SK-N-SH treated with all-trans-retinoic acid at 6 μM for 48 hours (cell line): ENCODE measurements around the gene SRSF8.
A peak's percentile ranks its signal among the peaks of the same experiment; 100 is the strongest.

ENCODE experiments used
- ATAC-seq: fragments of 200-7000 bp; cut with Tn5 transposase; 3 replicates; pipeline ENCODE4 v1.9.1; 2020; ENCODE audit warnings: mild to moderate bottlenecking, moderate library complexity
- ARNTL ChIP-seq: fragments of 450-650 bp; formaldehyde crosslinking; IDR thresholded peaks from 2 replicates; pipeline ENCODE4 v1.5.0; 2020; ENCODE audit warnings: low read depth, mild to moderate bottlenecking, moderate library complexity, borderline replicate concordance
- BACH2 ChIP-seq: fragments of 250-450 bp; sonication (Bioruptor Pico); IDR thresholded peaks from 2 replicates; pipeline ENCODE4 v1.9.0; 2021; ENCODE audit warnings: mild to moderate bottlenecking, borderline replicate concordance
- CREB5 ChIP-seq: fragments of 250-450 bp; sonication (Bioruptor Pico); IDR thresholded peaks from 2 replicates; pipeline ENCODE4 v1.5.1; 2020; ENCODE audit warnings: low read depth, mild to moderate bottlenecking, moderate library complexity
- CSDC2 ChIP-seq: fragments of 250-450 bp; sonication (Bioruptor Pico); IDR thresholded peaks from 2 replicates; pipeline ENCODE4 v1.5.0; 2020; ENCODE audit warnings: mild to moderate bottlenecking, moderate library complexity
- CSRNP3 ChIP-seq: fragments of 250-450 bp; sonication (Bioruptor Pico); IDR thresholded peaks from 2 replicates; pipeline ENCODE4 v1.5.1; 2021; ENCODE audit warnings: mild to moderate bottlenecking, moderate library complexity
- ESRRG ChIP-seq: fragments of 250-450 bp; sonication (Bioruptor Pico); IDR thresholded peaks from 2 replicates; pipeline ENCODE4 v1.6.1; 2021; ENCODE audit warnings: mild to moderate bottlenecking
- GLIS3 ChIP-seq: fragments of 250-450 bp; sonication (Bioruptor Pico); IDR thresholded peaks from 2 replicates; pipeline ENCODE4 v1.5.0; 2020; ENCODE audit warnings: mild to moderate bottlenecking, moderate library complexity
- ISL1 ChIP-seq: fragments of 250-450 bp; sonication (Bioruptor Pico); IDR thresholded peaks from 2 replicates; pipeline ENCODE4 v2.1.2; 2022; ENCODE audit warnings: mild to moderate bottlenecking, moderate library complexity
- OSR1 ChIP-seq: fragments of 250-450 bp; sonication (Bioruptor Pico); IDR thresholded peaks from 2 replicates; pipeline ENCODE4 v1.8.0; 2022; ENCODE audit warnings: moderate library complexity, mild to moderate bottlenecking, inconsistent platforms
- PPARA ChIP-seq: fragments of 250-450 bp; sonication (Bioruptor Pico); IDR thresholded peaks from 2 replicates; pipeline ENCODE4 v1.5.0; 2020; ENCODE audit warnings: mild to moderate bottlenecking, borderline replicate concordance
- RARB ChIP-seq: fragments of 250-450 bp; sonication (Bioruptor Pico); IDR thresholded peaks from 2 replicates; pipeline ENCODE4 v1.8.0; 2021; ENCODE audit warnings: mild to moderate bottlenecking, moderate library complexity
- SNAI2 ChIP-seq: fragments of 250-450 bp; sonication (Bioruptor Pico); IDR thresholded peaks from 2 replicates; pipeline ENCODE4 v1.5.0; 2020; ENCODE audit warnings: mild to moderate bottlenecking, moderate library complexity
- TOX ChIP-seq: fragments of 250-450 bp; sonication (Bioruptor Pico); IDR thresholded peaks from 2 replicates; pipeline ENCODE4 v1.8.0; 2021; ENCODE audit warnings: mild to moderate bottlenecking, moderate library complexity, borderline replicate concordance
- ZC3H10 ChIP-seq: fragments of 250-450 bp; sonication (Bioruptor Pico); IDR thresholded peaks from 2 replicates; pipeline ENCODE4 v1.5.1; 2021; ENCODE audit warnings: mild to moderate bottlenecking, moderate library complexity
- ZFP3 ChIP-seq: fragments of 250-450 bp; sonication (Bioruptor Pico); IDR thresholded peaks from 2 replicates; pipeline ENCODE4 v1.5.0; 2020; ENCODE audit warnings: mild to moderate bottlenecking, moderate library complexity
- ZFP30 ChIP-seq: fragments of 450-650 bp; formaldehyde crosslinking; IDR thresholded peaks from 2 replicates; pipeline ENCODE4 v1.5.0; 2022; ENCODE audit warnings: mild to moderate bottlenecking, moderate library complexity
- ZNF565 ChIP-seq: fragments of 450-650 bp; formaldehyde crosslinking; conservative IDR thresholded peaks from 2 replicates; pipeline ENCODE4 v1.5.0; 2020; ENCODE audit warnings: low read depth, mild to moderate bottlenecking, moderate library complexity
- ZNF70 ChIP-seq: fragments of 450-650 bp; formaldehyde crosslinking; IDR thresholded peaks from 2 replicates; pipeline ENCODE4 v1.5.0; 2020; ENCODE audit warnings: mild to moderate bottlenecking, moderate library complexity
- ZNF8 ChIP-seq: fragments of 450-650 bp; formaldehyde crosslinking; IDR thresholded peaks from 2 replicates; pipeline ENCODE4 v1.5.0; 2020; ENCODE audit warnings: mild to moderate bottlenecking, moderate library complexity

The SRSF8 gene

GRCh38 chr11:95067039-95067840, 521 bp downstream of the SRSF8 start:
- peak; percentile 81 for ATAC-seq
- no peak for TF ChIP-seq ZC3H10 (CRISPR knock-in tag)
- no peak for TF ChIP-seq ISL1 (CRISPR knock-in tag)
- TF ChIP-seq GLIS3 (CRISPR knock-in tag), result no peak
- TF ChIP-seq ZFP30 (CRISPR knock-in tag), result no peak
- 0 out of 2 replicates have a peak, but pooled peaks have one; percentile 8 for TF ChIP-seq ZFP3 (CRISPR knock-in tag)
- TF ChIP-seq RARB (CRISPR knock-in tag), result no peak
- TF ChIP-seq ZNF8 (CRISPR knock-in tag), result no peak

- ATAC-seq, result peak; percentile 4
- TF ChIP-seq SNAI2 (CRISPR knock-in tag), result no peak
- TF ChIP-seq PPARA (CRISPR knock-in tag), result no peak
- TF ChIP-seq ESRRG (CRISPR knock-in tag), result no peak
- no peak for TF ChIP-seq ZNF70
- TF ChIP-seq ZNF8 (CRISPR knock-in tag), result no peak
Observed at GRCh38 chr11:95067841-95068219, 1.1 kb downstream of the SRSF8 start.

- ATAC-seq, result peak; percentile 88
Observed at GRCh38 chr11:95068549-95068948, 1.8 kb downstream of the SRSF8 start.

GRCh38 chr11:95070471-95070870, 3.8 kb downstream of the SRSF8 start:
- ATAC-seq, result no peak
- TF ChIP-seq CSDC2 (CRISPR knock-in tag) (no peak), ZFP30 (CRISPR knock-in tag) (no peak), ZNF70 (no peak), ARNTL (CRISPR knock-in tag) (no peak), ZC3H10 (CRISPR knock-in tag) (no peak), OSR1 (CRISPR knock-in tag) (no peak)

More at GRCh38 chr11:95068549-95068948, 1.8 kb downstream of the SRSF8 start:
- TF ChIP-seq ARNTL (CRISPR knock-in tag), result no peak
- no peak for TF ChIP-seq TOX
- TF ChIP-seq CREB5 (CRISPR knock-in tag), result peak; percentile 47; the same call in 1 of the 2 replicates
- TF ChIP-seq CSRNP3 (CRISPR knock-in tag), result no peak

GRCh38 chr11:95072948-95073347, 6.2 kb downstream of the SRSF8 start:
- ATAC-seq, result no peak

More at GRCh38 chr11:95072948-95073347, 6.2 kb downstream of the SRSF8 start:
- no peak for TF ChIP-seq ZC3H10 (CRISPR knock-in tag)
- TF ChIP-seq ARNTL (CRISPR knock-in tag), result no peak
- TF ChIP-seq ZNF565 (CRISPR knock-in tag), result no peak
- TF ChIP-seq OSR1 (CRISPR knock-in tag), result no peak
- no peak for TF ChIP-seq ZNF70
- TF ChIP-seq CSRNP3 (CRISPR knock-in tag), result no peak
- TF ChIP-seq GLIS3 (CRISPR knock-in tag), result no peak
- TF ChIP-seq BACH2 (CRISPR knock-in tag), result no peak
- TF ChIP-seq ZNF8 (CRISPR knock-in tag), result no peak
- no peak for TF ChIP-seq PPARA (CRISPR knock-in tag)
- TF ChIP-seq ISL1 (CRISPR knock-in tag), result no peak
